Mammary epithelial cell (primary cell): ENCODE results near the gene DUSP2.

ENCODE experiments used
- CTCF ChIP-seq, 2 donors: IDR thresholded peaks in 1 of 2; conservative IDR thresholded peaks in 1 of 2; 2 replicates each; pipeline ENCODE4 v1.5.1; 2011 to 2012; ENCODE audit warnings: inconsistent platforms in 2 of 2, low read length in 2 of 2, mild to moderate bottlenecking in 2 of 2, control low read depth in 1 of 2, low read depth in 1 of 2; ENCODE audit not compliant: insufficient read depth in 1 of 2; ENCODE audit errors: extremely low read depth in 1 of 2
- EZH2 ChIP-seq: IDR thresholded peaks from 2 replicates; pipeline ENCODE4 v1.6.1; 2012; ENCODE audit warnings: low read length, inconsistent platforms, borderline replicate concordance

DNA sequence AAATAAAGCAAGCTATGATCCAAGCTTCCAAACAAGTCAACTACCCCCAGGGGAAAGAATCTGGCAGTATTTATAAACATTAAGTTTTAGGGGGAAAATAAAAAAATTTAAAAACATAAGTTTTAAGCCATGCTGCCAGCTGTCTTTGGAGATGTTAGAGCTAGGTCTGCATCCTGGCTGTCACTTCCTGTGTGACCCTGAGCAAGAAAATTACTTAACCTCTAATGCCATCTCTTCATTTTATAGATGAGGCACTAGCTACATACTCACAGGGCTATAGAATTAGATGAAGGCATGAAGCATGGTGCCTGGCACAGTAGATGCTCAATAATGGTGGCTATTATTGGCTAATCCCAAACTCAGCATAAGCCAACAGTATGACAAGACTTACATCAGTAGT, 35.3 kb upstream of the DUSP2 start:
- TF ChIP-seq CTCF (conservative IDR thresholded peaks at IDR 0.05 in 1 of 2, IDR thresholded peaks at IDR 0.05 in 1 of 2; ENCODE audit: extremely low read depth in 1 of 2, insufficient read depth in 1 of 2, low read depth in 1 of 2, low read length in 2 of 2) (no peak), EZH2 (no peak)
